Spleen (tissue), 11 donors: ENCODE data around the gene FARP1. TPM values are rescaled to one million over a fixed set of nuclear protein-coding genes. Genes with fewer than 3 reads are reported as not detected.

Experiments used
- DNase-seq: peaks from one replicate; pipeline ENCODE4 v3.0.0-alpha.2; 2020
- H3K27ac ChIP-seq, 8 donors: fragments of 200-600 bp; sonication (generic) in 7 of 8; 1 replicate in 4 of 8; 2 replicates in 4 of 8; pipeline versions ENCODE4 v1.5.0 to v1.8.0; 2016 to 2021; ENCODE audit warnings: inconsistent platforms in 4 of 8, mild to moderate bottlenecking in 4 of 8, moderate library complexity in 1 of 8
- H3K27me3 ChIP-seq, 7 donors: fragments of 200-600 bp; sonication (generic) in 6 of 7; replicated peaks in 1 of 7; 1 replicate in 4 of 7; 2 replicates in 3 of 7; pipeline versions ENCODE4 v1.5.0 to v1.8.0; 2016 to 2021; ENCODE audit warnings: inconsistent platforms in 3 of 7, mild to moderate bottlenecking in 1 of 7
- H3K36me3 ChIP-seq, 6 donors: fragments of 200-600 bp; sonication (generic) in 5 of 6; 1 replicate in 4 of 6; 2 replicates in 2 of 6; pipeline versions ENCODE4 v1.5.0 to v1.8.0; 2016 to 2021; ENCODE audit warnings: inconsistent platforms in 2 of 6
- H3K4me1 ChIP-seq, 6 donors: fragments of 200-600 bp; sonication (generic) in 5 of 6; 1 replicate in 3 of 6; 2 replicates in 3 of 6; pipeline versions ENCODE4 v1.5.0 to v1.8.0; 2016 to 2021; ENCODE audit warnings: inconsistent platforms in 3 of 6
- H3K4me3 ChIP-seq, 8 donors: fragments of 200-600 bp; sonication (generic) in 7 of 8; 1 replicate in 4 of 8; 2 replicates in 4 of 8; pipeline versions ENCODE4 v1.5.0 to v1.8.0; 2016 to 2021; ENCODE audit warnings: inconsistent platforms in 4 of 8, mild to moderate bottlenecking in 4 of 8, moderate library complexity in 2 of 8
- H3K9me3 ChIP-seq, 8 donors: fragments of 200-600 bp; sonication (generic) in 7 of 8; 1 replicate in 4 of 8; 2 replicates in 4 of 8; pipeline versions ENCODE4 v1.5.0 to v1.8.0; 2016 to 2021; ENCODE audit warnings: inconsistent platforms in 4 of 8
- CTCF ChIP-seq, 11 experiments: fragments of 200-600 bp in 7 of 11; fragments of 450-650 bp in 4 of 11; sonication (generic) in 4 of 11; IDR thresholded peaks in 8 of 11; conservative IDR thresholded peaks in 3 of 11; 1 replicate in 7 of 11; 2 replicates in 4 of 11; pipeline versions ENCODE4 v1.4.0 to v1.8.0; 2016 to 2021; ENCODE audit warnings: antibody characterized with exemption in 11 of 11, inconsistent platforms in 4 of 11, mild to moderate bottlenecking in 1 of 11
- POLR2A ChIP-seq, 3 donors: fragments of 450-650 bp; IDR thresholded peaks; one replicate each; pipeline ENCODE4 v1.5.1; 2017; ENCODE audit warnings: antibody characterized with exemption in 3 of 3, mild to moderate bottlenecking in 1 of 3
- POLR2AphosphoS5 ChIP-seq, 3 donors: sonication (generic); formaldehyde crosslinking; IDR thresholded peaks; one replicate each; pipeline ENCODE4 v1.5.1; 2017; ENCODE audit warnings: antibody characterized with exemption in 3 of 3
- WGBS, 5 donors: extraction: QIAGEN DNeasy Blood & Tissue Kit in 3 of 5; methylation state at CpG; one replicate each; pipeline versions ENCODE4 v1.1.5 to v1.1.7; 2013 to 2018; 5-methylcytosine and 5-hydroxymethylcytosine counted together
- intact Hi-C: fragments of 100-400 bp; cut with DNase I; formaldehyde crosslinking; loops from one replicate; pipeline ENCODE4 v1.15.0; 2023; ENCODE audit warnings: low total_unique reads
- polyA plus RNA-seq, 3 donors: library from polyadenylated mRNA; stranded (reverse); fragments of 200-250 nt; gene quantifications; one replicate each; pipeline ENCODE4 v1.2.1, GENCODE V29; 2013
- total RNA-seq, 7 donors: library from RNA; depleted of rRNA in 3 of 7; stranded (reverse); fragments of >200 nt in 3 of 7; fragmentation: NEBNext Ultra II Directional in 4 of 7; extraction: Animal tissue kit (Norgen Biotek cat#: 25700) in 4 of 7; gene quantifications; one replicate each; pipeline versions ENCODE4 v1.1.0 to v1.2.1, GENCODE V29; 2016 to 2021
- donor health status: healthy with polysubstance abuse.
- donor health status: DM: no; HTN: no; CAD: no; lungs with moderate emphysema.
- donor health status: DM: no; HTN: no; CAD: no.
- donor health status: Bipolar disorder and iron deficiency.
- donor health status: healthy.
- donor health status: DM: no; HTN: no; CAD: no.
- donor health status: DM: yes; HTN: yes; CAD: no.

The FARP1 gene
- total and polyA plus RNA-seq, 10 donors = 3.7 to 60.9 (median 33.0) TPM

DNA sequence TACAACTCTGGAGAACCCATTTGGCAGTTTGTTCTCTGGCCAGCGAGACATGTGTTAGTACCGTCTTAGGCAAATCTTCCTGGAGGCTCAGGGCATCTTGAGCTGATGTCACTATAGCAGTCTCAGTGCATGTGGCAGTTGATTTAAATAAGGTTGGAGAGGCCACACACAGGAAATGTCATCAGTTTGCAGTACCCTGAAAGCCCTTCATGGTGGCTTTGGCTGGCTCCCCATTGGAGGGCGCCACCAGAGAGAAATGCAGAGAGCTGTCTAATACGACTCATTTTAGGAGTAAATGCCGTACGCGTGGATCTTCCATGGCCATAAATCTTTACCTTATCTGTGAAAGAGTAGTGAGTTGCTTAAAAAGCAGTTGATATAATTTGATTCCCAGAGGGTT is 270.9 kb downstream of the FARP1 start:
- peaks cover 0 to 8% (median 0%) of the 10 kb centered on the region in 8 donors for H3K9me3 ChIP-seq
- no peak overlapping the region for H3K4me3 ChIP-seq
- H3K36me3 ChIP-seq = peaks cover 0 to 11% (median 0%) of the 10 kb centered on the region in 6 donors
- H3K4me1 ChIP-seq = peaks cover 0 to 18% (median 7%) of the 10 kb centered on the region in 6 donors
- TF ChIP-seq POLR2A (IDR thresholded peaks at IDR 0.05) = no peak
- no peak for TF ChIP-seq POLR2AphosphoS5 (IDR thresholded peaks at IDR 0.05)
- TF ChIP-seq CTCF (IDR thresholded peaks at IDR 0.05 in 8 of 11, conservative IDR thresholded peaks at IDR 0.05 in 3 of 11) = no peak
- DNase-seq = no peak
- H3K27me3 ChIP-seq = peaks cover 0 to 13% (median 0%) of the 10 kb centered on the region in 7 donors
- intact Hi-C loops = no loop called here
- no peak overlapping the region for H3K27ac ChIP-seq
- 80 to 92% (median 89%) methylated on average over 7 of the region's 7 CpGs for WGBS, 5 donors

GRCh38 chr13:98415326-98416070 is 272.6 kb downstream of the FARP1 start:
- no peak overlapping the region for H3K27ac ChIP-seq
- H3K27me3 ChIP-seq = peaks cover 0 to 13% (median 0%) of the 10 kb centered on the region in 7 donors
- TF ChIP-seq POLR2A (IDR thresholded peaks at IDR 0.05) (no peak), CTCF (IDR thresholded peaks at IDR 0.05 in 8 of 11, conservative IDR thresholded peaks at IDR 0.05 in 3 of 11) (no peak), POLR2AphosphoS5 (IDR thresholded peaks at IDR 0.05) (no peak)
- 92 to 97% (median 93%) methylated on average over 18 of the region's 18 CpGs for WGBS, 5 donors
- peaks cover 0 to 13% (median 0%) of the 10 kb centered on the region in 6 donors for H3K36me3 ChIP-seq
- intact Hi-C loops = no loop called here
- H3K9me3 ChIP-seq = peaks cover 0 to 8% (median 0%) of the 10 kb centered on the region in 8 donors
- peaks cover 0 to 18% (median 7%) of the 10 kb centered on the region in 6 donors for H3K4me1 ChIP-seq
- no peak overlapping the region for H3K4me3 ChIP-seq
- no peak for DNase-seq

- Histone ChIP-seq H3K4me3 (no peak overlapping the region), H3K9me3 (peaks cover 0 to 8% (median 0%) of the 10 kb centered on the region in 8 donors), H3K27ac (no peak overlapping the region), H3K27me3 (peaks cover 0 to 9% (median 0%) of the 10 kb centered on the region in 7 donors), H3K36me3 (peaks cover 0 to 13% (median 0%) of the 10 kb centered on the region in 6 donors), H3K4me1 (peaks cover 0 to 15% (median 6%) of the 10 kb centered on the region in 6 donors)
- no peak for DNase-seq
- no peak for TF ChIP-seq CTCF (IDR thresholded peaks at IDR 0.05 in 8 of 11, conservative IDR thresholded peaks at IDR 0.05 in 3 of 11)
- no peak for TF ChIP-seq POLR2AphosphoS5 (IDR thresholded peaks at IDR 0.05)
- TF ChIP-seq POLR2A (IDR thresholded peaks at IDR 0.05) = no peak
- intact Hi-C loops = no loop called here
- 91 to 100% (median 94%) methylated on average over 4 of the region's 4 CpGs for WGBS, 5 donors
Observed at GRCh38 chr13:98416408-98416807, 273.5 kb downstream of the FARP1 start.

DNA sequence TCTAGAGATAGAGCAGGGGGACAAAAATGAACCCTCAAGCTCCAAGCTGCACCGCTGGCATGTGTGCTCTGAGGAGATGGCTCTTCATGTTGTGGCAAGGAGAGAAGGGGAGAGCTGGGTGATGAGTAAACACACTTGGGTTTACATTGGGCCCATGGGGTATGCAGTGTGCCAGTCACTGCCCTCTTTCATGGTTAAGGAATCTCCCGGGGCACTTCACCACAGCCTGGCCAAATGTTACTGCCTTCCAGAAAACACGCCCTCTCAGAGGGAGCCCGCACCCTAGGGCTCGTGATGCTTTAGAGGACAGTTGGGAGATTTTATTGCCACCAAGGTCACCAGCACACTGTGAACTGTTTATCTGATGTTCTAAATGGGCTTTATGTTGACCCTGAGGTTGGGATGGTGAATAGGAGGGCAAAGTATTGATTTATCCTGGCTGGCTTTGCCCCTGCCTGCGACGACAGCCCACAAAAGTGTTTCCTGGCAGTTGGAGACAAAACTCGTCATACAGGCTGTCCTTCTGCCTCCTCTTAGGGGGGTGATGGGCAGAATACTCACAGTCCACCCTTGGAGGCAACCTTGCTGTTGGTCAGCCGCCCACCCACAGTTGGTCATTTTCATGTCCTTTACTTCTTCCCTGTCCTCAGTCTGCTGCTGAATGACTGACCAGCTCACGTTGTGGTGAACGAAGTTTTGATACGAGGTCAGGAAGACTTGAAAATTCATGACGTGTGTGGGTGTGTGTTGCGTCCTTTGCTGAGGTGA is 277.1 kb downstream of the FARP1 start:
- 86 to 95% (median 89%) methylated on average over 14 of the region's 14 CpGs for WGBS, 5 donors
- Histone ChIP-seq H3K4me1 (no peaks in the 10 kb centered on the region), H3K9me3 (peaks cover 0 to 8% (median 0%) of the 10 kb centered on the region in 8 donors), H3K27ac (no peak overlapping the region), H3K36me3 (peaks cover 0 to 17% (median 0%) of the 10 kb centered on the region in 6 donors), H3K4me3 (no peak overlapping the region), H3K27me3 (no peaks in the 10 kb centered on the region)
- TF ChIP-seq CTCF (IDR thresholded peaks at IDR 0.05 in 8 of 11, conservative IDR thresholded peaks at IDR 0.05 in 3 of 11) = no peak
- no peak for TF ChIP-seq POLR2AphosphoS5 (IDR thresholded peaks at IDR 0.05)
- no peak for TF ChIP-seq POLR2A (IDR thresholded peaks at IDR 0.05)
- intact Hi-C loops = no loop called here
- no peak for DNase-seq
